ELR (cell line): ENCODE results near the gene USP17L10.
"Not testable (repeated sequence)": the region's sequence is repeated elsewhere in the genome, so short reads cannot be mapped to it uniquely, and the experiment has no call there.

Experiments
- DNase-seq: peaks from one replicate; pipeline ENCODE4 v3.0.0-alpha.2; 2015; ENCODE audit warnings: low read depth

The USP17L10 gene

GRCh38 chr4:9210357-9210756, at the start of gene USP17L10:
TSS of gene USP17L10 (plus strand) at chr4:9210657. CDS start at chr4:9210657, 0 bp downstream.
- not testable (repeated sequence) for DNase-seq

DNA sequence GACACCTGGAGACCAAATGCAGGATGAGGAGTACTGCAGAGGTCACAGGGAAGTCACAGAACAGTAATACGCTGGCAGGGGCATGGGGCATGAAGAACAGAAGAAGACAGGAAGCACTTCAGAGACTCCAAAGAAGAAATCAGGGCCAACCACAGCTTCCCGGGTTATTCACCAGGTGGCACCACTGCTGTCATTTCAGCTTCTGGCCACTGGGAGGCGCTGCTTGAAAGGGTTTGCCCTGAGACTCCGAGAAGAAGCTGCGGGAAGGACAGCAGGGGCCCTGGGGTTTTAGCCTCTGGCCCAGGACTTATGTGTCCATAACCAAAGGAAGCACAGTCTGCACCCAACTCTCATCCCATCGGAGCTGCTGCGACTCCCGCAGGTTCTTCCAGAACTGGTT, 44.5 kb upstream of the USP17L10 start:
- not testable (repeated sequence) for DNase-seq

- DNase-seq = not testable (repeated sequence)
Observed at GRCh38 chr4:9169791-9170459, 40.5 kb upstream of the USP17L10 start, which contains the start of gene FAM90A26. TSS of gene FAM90A26 (plus strand) at chr4:9170409. CDS start at chr4:9173173, 2,764 bp downstream.

DNA sequence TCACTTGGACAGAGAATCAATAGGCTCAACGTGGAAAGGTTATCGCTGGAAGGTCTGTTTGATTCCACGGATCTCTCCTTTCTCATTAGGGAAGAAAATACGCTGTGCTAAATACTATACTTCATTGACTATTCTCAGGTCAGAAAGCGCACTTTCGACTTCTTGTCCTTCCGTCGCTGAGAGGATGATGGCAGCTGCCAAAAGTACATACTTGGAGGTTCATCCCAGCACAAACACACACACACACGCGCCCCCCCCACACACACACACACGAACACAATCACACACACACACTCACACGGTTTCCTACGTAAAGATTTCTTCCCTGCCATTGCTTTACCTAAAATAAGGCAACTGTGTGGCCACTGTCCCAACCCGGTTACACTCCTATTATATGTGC, 4.2 kb downstream of the USP17L10 start:
- DNase-seq = not testable (repeated sequence)

DNA sequence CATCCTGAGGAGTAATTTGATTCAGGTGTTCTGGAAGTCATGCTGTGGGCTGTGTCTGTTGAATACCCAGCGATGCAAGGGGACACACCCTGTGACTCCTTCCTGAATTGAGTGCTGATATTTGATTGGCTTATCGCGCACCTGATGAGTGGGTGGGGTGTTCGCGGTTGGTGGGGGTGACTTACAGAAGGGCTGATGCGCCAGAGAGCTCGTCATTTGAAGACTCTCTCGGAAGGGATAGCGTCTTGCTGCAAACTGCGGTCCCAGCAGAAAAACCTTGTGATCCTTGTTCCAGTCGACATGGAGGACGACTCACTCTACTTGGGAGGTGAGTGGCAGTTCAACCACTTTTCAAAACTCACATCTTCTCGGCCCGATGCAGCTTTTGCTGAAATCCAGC, 4.6 kb downstream of the USP17L10 start, which contains the start of gene USP17L11:
TSS of gene USP17L11 (plus strand) at position 301 of the 400 bp plus-strand sequence. CDS start at position 301, 0 bp downstream.
- not testable (repeated sequence) for DNase-seq

DNA sequence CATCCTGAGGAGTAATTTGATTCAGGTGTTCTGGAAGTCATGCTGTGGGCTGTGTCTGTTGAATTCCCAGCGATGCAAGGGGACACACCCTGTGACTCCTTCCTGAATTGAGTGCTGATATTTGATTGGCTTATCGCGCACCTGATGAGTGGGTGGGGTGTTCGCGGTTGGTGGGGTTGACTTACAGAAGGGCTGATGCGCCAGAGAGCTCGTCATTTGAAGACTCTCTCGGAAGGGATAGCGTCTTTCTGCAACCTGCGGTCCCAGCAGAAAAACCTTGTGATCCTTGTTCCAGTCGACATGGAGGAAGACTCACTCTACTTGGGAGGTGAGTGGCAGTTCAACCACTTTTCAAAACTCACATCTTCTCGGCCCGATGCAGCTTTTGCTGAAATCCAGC, 9.4 kb downstream of the USP17L10 start, which contains the start of gene USP17L12:
TSS of gene USP17L12 (plus strand) at position 301 of the 400 bp plus-strand sequence. CDS start at position 301, 0 bp downstream.
- DNase-seq = not testable (repeated sequence)

DNA sequence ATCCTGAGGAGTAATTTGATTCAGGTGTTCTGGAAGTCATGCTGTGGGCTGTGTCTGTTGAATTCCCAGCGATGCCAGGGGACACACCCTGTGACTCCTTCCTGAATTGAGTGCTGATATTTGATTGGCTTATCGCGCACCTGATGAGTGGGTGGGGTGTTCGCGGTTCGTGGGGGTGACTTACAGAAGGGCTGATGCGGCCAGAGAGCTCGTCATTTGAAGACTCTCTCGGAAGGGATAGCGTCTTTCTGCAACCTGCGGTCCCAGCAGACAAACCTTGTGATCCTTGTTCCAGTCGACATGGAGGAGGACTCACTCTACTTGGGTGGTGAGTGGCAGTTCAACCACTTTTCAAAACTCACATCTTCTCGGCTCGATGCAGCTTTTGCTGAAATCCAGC, 14.1 kb downstream of the USP17L10 start, which contains the start of gene USP17L13:
TSS of gene USP17L13 (plus strand) at position 301 of the 400 bp plus-strand sequence. CDS start at position 301, 0 bp downstream.
- not testable (repeated sequence) for DNase-seq

GRCh38 chr4:9230249-9230648, 19.8 kb downstream of the USP17L10 start:
- not testable (repeated sequence) for DNase-seq

DNA sequence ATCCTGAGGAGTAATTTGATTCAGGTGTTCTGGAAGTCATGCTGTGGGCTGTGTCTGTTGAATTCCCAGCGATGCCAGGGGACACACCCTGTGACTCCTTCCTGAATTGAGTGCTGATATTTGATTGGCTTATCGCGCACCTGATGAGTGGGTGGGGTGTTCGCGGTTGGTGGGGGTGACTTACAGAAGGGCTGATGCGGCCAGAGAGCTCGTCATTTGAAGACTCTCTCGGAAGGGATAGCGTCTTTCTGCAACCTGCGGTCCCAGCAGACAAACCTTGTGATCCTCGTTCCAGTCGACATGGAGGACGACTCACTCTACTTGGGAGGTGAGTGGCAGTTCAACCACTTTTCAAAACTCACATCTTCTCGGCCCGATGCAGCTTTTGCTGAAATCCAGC, 23.6 kb downstream of the USP17L10 start, which contains the start of gene USP17L15:
TSS of gene USP17L15 (plus strand) at position 301 of the 400 bp plus-strand sequence. CDS start at position 301, 0 bp downstream.
- DNase-seq = not testable (repeated sequence)

GRCh38 chr4:9238461-9238860, 28.0 kb downstream of the USP17L10 start:
- DNase-seq = not testable (repeated sequence)

GRCh38 chr4:9243579-9243978, 33.1 kb downstream of the USP17L10 start, which contains the start of gene USP17L17:
TSS of gene USP17L17 (plus strand) at chr4:9243879. CDS start at chr4:9243879, 0 bp downstream.
- DNase-seq = not testable (repeated sequence)

DNA sequence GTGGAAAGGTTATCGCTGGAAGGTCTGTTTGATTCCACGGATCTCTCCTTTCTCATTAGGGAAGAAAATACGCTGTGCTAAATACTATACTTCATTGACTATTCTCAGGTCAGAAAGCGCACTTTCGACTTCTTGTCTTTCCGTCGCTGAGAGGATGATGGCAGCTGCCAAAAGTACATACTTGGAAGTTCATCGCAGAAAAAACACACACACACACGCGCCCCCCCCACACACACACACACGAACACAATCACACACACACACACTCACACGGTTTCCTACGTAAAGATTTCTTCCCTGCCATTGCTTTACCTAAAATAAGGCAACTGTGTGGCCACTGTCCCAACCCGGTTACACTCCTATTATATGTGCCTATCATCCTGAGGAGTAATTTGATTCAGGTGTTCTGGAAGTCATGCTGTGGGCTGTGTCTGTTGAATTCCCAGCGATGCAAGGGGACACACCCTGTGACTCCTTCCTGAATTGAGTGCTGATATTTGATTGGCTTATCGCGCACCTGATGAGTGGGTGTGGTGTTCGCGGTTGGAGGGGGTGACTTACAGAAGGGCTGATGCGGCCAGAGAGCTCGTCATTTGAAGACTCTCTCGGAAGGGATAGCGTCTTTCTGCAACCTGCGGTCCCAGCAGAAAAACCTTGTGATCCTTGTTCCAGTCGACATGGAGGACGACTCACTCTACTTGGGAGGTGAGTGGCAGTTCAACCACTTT, 37.7 kb downstream of the USP17L10 start, which contains the start of gene USP17L18:
TSS of gene USP17L18 (plus strand) at position 678 of the 728 bp plus-strand sequence. CDS start at position 678, 0 bp downstream.
- peak; percentile 0 for DNase-seq

GRCh38 chr4:9253078-9253477, 42.6 kb downstream of the USP17L10 start, which contains the start of gene USP17L19:
TSS of gene USP17L19 (plus strand) at chr4:9253378. CDS start at chr4:9253378, 0 bp downstream.
- DNase-seq = not testable (repeated sequence)

GRCh38 chr4:9257824-9258223, 47.4 kb downstream of the USP17L10 start, which contains the start of gene USP17L20:
TSS of gene USP17L20 (plus strand) at chr4:9258124. CDS start at chr4:9258124, 0 bp downstream.
- not testable (repeated sequence) for DNase-seq
